ENCODE data around the gene SCUBE3.

The SCUBE3 gene

DNA sequence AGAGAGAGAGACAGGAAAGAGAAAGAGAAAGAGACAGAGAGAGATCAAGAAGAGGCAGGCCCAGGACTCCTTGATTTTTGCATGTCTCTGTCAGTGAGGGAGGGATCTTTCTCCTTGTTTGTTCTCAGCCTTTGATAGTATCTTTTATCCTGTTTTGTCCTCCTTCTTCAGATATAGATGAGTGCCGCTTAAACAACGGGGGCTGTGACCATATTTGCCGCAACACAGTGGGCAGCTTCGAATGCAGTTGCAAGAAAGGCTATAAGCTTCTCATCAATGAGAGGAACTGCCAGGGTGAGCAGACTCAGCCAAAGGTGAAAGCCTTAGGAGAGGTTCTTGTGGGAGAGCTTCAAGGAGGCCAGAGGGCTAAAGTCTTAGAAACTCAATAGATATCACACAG is 25.8 kb downstream of the SCUBE3 start:
- DNase-seq (ENCODE audit: low read depth, low spot score): no peak

DNA sequence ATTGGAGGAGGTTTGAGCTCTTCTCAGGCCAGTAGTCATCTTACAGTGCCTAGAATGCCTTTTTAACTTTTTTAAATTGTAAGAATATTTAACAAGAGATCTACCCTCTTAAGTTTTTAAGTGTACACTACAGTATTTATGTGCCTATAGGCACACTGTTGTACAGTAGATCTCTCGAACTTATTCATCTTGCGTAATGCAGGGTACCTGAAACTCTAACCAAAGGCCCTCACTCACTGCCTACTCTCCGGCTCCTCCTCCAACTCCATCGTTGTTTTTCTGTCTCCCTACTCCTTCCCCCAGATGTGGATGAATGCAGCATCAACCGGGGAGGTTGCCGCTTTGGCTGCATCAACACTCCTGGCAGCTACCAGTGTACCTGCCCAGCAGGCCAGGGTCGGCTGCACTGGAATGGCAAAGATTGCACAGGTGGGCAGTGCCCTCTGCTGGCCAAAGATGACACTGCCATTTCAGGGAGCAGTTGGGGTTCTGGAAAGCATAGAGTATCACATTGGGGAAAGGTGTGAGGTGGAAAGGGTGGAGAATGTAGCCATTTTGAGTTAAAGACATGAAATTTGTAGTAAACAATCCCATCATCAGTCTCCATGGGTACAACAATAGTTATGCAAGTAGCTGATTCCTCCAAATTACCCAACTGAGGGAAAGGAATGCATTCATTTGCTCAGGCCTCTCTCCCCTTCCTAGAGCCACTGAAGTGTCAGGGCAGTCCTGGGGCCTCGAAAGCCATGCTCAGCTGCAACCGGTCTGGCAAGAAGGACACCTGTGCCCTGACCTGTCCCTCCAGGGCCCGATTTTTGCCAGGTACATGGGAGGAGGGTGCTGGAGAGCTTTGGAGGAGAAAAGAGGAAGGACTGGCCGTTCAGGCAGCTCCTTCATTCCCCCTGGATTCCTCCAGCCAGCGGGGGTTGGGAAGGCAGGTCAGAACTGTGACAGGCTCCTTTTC is 27.4 kb downstream of the SCUBE3 start:
- peak; percentile 93 for DNase-seq (ENCODE audit: low read depth, low spot score)

DNA sequence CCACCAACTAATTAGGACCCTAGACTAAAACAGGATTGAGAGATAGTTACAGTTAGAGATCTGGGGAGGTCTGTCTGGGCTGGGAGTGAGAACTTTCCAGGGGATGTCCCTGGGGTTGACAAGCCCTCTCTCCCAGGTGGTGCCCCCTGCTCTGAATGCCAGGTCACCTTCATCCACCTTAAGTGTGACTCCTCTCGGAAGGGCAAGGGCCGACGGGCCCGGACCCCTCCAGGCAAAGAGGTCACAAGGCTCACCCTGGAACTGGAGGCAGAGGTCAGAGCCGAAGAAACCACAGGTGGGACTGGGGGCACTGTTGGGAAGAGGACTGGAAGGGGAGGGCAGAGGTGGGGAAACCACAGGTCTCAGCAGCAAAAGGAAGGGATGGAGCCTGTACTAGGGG is 28.7 kb downstream of the SCUBE3 start:
- DNase-seq (ENCODE audit: low read depth, low spot score): no peak

DNA sequence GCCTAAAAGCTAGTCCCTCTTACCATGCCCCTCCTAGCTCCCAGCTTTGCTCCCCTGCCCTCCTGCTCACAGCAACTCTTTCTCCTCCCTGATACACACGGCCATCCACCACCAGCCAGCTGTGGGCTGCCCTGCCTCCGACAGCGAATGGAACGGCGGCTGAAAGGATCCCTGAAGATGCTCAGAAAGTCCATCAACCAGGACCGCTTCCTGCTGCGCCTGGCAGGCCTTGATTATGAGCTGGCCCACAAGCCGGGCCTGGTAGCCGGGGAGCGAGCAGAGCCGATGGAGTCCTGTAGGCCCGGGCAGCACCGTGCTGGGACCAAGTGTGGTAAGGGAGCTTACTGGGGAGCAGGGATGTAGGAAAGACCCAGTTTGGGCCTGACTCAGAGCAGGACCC is 29.1 kb downstream of the SCUBE3 start:
- no peak for DNase-seq (ENCODE audit: low read depth, low spot score)

DNA sequence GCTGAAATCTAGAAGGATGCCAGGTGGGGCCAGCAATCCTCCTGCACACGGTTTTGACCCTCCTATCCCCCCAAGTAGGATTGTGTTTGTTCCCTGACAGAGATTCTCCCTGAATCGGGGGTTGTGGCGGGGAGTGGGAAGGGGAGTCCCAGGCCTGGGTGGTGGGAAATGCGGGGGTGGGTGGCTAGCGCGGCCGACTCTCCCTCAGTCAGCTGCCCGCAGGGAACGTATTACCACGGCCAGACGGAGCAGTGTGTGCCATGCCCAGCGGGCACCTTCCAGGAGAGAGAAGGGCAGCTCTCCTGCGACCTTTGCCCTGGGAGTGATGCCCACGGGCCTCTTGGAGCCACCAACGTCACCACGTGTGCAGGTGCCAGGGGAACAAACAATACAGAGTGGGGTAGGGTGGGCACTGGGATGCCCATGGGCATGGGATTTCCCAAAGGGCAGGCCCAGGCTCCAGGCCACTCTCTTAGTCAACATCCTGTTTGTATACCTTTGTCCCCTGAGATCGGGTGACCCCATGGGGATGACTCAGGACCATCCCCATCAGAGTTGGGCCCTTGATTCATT is 29.7 kb downstream of the SCUBE3 start:
- no peak for DNase-seq (ENCODE audit: low read depth, low spot score)

DNA sequence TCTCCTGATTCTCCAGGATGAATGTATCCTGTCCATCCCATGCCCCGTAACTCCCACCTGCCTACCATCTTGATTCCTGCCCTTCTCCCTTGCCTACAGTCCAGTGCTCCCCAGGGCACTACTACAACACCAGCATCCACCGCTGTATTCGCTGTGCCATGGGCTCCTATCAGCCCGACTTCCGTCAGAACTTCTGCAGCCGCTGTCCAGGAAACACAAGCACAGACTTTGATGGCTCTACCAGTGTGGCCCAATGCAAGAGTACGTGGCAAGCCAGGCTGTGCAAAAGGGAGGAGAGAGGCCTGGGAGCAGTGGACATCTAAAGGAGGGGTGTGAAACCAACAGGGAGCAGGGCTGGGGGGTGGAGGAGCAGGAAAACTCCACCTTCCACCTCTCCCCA is 30.8 kb downstream of the SCUBE3 start:
- no peak for DNase-seq (ENCODE audit: low read depth, low spot score)

DNA sequence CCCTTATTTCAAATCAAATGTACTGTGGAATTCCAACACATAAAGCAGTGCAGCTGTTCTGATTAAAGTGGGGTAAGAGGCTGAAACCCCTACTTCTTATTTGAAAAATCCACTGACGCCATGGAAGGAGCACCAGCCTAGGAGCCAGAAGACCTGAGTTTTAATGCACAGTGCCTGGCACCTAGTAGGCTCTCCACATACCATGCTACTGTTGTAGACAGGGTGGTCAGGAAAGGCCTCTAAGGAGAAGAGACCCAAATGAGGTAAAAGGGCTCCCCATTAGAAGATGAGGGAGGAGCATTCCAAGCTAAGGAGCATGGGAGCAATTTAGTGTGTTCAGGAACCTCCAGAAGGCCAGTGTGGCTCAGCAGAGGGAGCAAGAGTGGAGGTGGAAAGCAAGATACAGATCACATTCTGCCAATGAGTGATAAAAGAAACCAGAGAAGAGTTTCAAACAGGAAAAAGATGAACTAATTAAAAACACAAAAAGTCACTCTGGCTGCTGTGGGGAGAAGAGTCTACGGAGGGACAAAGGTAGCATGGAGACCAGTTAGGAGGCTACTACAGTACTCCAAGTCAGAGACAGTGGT is 34.0 kb downstream of the SCUBE3 start:
- no peak for DNase-seq (ENCODE audit: low read depth, low spot score)

DNA sequence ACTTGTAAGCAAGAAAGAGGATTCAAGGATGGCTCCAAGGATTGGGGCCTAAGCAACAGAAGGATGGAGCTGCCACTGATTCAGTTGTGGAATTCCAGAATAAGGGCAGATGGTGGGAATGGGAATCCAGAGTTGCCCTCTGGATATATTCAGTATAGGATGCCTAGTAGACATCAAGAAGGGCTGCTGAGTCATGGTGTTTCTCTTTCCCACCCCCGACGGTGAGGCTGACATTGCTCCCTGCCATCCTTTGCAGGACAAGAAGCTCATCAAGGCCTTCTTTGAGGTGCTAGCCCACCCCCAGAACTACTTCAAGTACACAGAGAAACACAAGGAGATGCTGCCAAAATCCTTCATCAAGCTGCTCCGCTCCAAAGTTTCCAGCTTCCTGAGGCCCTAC is 34.5 kb downstream of the SCUBE3 start:
- no peak for DNase-seq (ENCODE audit: low read depth, low spot score)

DNA sequence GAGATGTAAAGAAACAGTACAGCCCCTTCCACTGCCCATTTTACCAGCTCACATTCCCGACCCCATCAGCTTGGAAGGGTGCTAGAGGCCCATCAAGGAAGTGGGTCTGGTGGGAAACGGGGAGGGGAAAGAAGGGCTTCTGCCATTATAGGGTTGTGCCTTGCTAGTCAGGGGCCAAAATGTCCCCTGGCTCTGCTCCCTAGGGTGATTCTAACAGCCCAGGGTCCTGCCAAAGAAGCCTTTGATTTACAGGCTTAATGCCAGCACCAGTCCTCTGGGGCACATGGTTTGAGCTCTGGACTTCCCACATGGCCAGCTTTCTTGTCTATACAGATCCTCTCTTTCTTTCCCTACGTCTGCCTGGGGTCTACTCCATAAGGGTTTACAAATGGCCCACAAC is 35.2 kb downstream of the SCUBE3 start:
- no peak for DNase-seq (ENCODE audit: low read depth, low spot score)

DNA sequence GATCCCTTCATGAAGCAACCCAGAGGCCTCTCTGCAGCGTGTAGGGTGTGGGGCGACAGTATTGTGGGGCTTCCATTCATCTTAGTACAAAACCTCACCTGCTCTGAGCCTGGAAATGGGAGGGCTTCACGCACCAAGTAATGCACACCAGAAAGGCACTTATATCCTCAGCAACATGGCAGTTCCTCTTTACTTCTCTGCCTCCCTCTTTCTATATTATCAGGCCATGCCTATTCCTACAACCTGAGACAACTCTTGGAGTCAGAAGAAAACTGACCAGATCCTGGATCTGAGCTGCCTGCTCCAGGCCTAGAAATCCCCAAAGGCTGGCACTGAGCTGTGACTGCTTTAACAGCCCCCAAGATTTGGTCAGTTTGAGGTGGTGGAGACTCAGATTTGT is 38.2 kb downstream of the SCUBE3 start:
- no peak for DNase-seq (ENCODE audit: low read depth, low spot score)

DNA sequence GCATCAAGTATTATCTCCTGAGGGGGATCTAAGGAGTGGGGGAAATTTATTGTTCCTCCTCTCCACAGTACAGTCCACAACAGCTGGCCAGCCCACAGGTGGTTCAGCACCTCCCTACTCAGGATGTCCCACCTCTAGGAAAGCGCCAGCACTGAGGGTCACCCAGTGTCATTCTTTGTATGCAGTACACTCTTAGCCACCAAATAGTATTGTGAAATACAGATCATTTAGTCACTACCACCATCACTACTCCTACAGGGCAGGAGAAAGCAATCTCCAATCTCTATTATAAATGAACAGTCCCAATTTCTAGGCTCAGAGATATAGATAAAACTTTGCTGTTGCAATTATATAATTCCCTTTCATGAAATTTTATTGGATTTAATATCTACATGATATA is 39.5 kb downstream of the SCUBE3 start:
- DNase-seq (ENCODE audit: low read depth, low spot score): no peak

DNA sequence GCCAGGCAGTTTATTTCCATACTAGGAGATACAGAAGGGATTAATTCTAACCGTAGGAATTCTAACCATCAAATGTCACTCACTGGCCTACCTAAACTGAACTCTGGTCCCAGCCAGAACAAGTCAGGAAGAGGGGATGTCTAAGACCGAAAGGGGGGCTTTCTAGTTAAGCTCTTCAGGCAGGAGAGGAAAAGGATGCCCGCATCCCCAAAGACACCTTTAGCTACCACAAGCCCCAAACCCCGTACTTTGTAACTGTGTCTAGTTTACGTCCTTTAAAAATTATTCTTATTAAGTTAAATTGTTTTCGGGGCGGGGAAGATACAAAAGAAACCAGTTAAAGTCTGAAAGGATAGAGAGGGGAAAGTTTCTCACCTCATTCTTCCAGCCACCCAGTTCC is 44.6 kb downstream of the SCUBE3 start:
- no peak for DNase-seq (ENCODE audit: low read depth, low spot score)

DNA sequence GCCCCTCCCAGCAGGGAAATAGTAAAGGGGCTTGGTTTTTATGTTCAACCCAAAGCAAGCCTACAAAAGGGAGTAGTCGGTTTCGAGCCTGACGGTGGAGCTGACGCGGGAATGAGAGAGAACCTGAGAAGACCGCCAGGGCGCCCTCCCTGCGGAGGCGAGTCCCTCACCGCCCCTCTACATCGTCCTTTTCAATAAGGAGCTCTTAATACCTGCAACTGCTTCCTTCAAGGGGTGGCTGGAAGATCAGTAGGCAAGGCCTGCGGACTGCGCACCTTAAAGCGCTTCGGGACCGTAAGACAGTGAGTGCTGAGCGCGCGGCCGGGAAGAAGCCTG is 45.1 kb downstream of the SCUBE3 start:
- no peak for DNase-seq (ENCODE audit: low read depth, low spot score)

DNA sequence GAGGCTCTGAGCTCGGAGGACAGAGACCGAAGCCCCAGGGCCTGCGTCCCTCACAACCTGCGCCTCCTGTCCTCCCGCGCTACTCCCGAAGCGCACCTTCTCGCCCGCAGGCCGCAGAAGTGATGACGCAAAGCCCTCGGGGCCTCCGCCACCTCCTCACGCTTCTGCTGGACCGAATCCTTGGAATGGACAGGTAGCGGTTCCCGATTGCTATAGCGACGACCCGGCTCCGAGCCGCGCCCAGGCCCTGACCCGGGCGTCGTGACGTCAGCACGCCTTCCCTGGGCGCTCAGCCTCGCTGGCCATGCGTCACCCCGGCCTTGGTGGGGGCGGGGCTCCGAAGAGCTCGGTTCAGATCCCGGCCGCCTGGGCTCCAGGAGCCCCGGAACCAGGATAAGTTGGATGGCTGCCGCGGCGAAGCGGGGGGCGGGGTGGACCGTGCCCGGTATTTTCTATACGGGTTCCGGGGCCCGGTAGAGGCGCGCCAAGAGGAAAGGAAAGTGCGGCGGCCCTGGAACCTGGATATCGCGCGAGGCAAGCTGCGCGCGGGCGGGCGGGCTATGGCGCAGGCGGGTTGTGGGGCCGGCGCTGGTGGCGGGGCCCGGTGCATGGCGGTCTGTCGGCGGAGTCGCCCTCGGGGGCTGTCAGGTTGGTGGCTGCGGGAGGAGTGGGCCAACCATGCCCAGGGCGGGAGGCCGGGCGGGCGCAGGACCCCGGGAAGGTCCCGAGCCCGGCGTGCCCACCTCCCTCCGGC is 45.6 kb downstream of the SCUBE3 start, which contains the start of gene ZNF76:
TSS of gene ZNF76 (plus strand) at position 542 of the 754 bp plus-strand sequence. CDS start 21,417 bp downstream, outside the sequence.
- peak; percentile 99 for DNase-seq (ENCODE audit: low read depth, low spot score)

DNA sequence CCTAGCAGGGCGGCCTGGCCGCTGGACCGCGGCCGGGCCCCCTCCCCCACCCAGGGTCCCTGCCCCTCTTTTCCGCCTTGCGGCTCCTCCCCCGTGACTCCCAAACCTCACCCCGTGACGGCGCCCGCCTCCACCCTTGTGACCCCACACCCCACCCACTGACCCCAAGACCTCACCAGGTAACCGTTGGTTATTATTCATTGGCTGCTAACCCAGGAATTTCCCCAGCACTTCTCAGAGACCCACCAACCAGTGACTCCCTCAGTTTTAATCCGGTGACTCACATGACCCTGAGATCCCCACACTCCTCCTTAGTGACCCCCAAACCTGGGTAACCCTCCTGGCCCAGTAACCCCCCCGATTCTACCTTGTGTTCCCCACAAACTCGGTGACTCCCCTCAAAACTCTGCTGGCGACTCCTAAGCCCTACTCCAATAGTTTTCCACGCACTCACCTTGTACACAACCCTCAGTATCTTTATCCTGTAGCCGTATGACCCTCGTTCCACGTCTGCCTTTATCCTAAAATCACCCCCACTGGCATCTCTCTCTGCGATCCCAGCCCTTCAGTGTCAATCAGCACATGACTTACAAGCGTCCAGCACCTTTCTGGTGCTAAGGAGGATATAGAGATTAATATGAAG is 46.3 kb downstream of the SCUBE3 start:
- no peak for DNase-seq (ENCODE audit: low read depth, low spot score)

DNA sequence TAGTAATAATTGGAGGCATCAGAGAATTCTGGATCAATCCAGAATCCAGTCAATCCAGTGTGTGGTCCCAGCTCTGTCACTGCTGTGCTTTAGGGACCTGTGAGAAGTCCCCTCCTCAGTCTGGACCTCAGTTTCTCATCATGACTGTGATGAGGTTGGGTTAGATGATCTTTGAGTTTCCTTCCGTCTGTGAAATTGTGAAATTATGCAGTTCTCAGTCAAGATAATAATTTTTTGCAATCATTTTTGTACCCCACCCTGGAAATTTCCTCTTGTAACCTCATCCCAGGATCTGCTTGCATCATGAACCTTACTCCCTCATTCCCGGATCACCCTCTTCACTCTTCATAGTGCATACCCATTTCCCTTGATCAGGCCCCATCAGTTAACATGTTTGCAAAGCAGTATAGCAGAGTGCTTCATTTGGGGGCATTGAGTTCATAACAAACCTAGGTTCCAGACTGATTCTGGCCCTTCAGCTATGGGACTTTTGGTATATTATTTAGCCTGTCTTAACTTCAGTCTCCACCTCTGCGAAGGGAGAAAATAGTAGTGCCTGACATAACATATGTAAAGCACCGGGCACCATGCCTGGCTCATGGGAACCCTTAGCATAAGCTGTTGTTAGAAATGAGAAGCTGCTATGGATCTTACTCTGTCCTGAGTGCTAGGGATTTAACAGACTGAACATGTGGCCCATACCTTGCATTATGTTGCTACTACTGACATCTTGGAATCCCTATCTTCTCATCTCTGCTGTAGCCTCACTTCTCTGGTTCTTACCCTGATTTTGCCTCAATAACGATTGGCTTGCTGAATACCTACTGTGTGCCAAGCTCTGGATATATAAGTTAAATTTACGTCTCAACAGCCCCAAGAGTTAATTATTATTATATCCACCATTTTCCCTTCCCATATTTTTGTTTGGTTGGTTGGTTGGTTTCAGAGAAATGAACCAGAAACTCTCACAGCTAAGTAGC is 47.1 kb downstream of the SCUBE3 start:
- no peak for DNase-seq (ENCODE audit: low read depth, low spot score)

DNA sequence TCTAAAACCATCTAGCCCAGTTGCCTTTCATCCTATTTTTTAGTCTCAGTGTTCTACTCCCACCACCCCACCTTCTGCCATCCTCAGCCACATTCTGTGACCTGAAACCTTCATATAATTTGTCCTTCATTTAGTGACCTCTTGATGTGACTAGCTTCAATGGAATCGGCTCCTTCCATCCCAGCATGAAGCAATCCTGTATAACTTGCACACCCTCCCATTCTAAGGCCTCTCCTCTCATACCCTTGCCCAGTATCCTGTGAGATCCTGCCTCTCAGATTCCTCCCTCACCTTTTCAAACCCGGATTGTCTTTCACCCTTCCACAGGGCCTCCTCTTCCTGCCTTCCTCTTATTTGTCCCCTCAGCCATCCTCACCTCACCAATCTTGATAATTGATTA is 48.8 kb downstream of the SCUBE3 start:
- DNase-seq (ENCODE audit: low read depth, low spot score): no peak

DNA sequence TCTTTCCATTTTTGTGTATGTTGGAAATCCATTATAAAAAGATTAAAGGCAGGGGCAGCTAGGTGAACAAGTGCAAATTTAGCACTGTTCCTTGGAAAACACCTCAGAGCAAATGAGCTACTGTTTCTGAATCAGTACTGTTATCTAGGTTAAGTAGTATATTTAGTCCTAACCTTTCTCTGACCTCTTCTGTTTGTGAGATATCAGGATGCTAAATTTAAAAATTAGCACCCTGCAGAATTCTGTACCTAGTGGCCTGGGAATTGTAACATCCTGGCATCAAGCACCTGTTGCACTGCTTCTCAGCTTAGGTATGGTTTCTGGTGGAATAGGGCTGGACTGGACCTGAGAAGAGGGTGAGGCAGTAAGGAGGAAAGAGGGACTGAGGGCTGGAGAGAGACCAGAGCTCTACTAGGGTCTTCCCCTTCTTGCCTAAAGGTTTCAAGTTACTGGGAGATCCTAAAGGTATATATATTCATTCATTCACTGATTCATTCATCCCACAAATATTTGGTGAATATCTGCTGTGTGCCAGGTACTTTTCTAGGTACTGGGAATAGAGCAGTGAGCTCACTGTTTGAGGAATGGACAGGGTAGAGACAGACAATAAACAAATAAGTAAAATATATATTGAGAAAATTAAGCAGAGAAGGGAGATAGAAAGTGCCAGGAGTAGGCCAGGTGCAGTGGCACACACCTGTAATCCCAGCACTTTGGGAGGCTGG is 51.0 kb downstream of the SCUBE3 start:
- no peak for DNase-seq (ENCODE audit: low read depth, low spot score)

DNA sequence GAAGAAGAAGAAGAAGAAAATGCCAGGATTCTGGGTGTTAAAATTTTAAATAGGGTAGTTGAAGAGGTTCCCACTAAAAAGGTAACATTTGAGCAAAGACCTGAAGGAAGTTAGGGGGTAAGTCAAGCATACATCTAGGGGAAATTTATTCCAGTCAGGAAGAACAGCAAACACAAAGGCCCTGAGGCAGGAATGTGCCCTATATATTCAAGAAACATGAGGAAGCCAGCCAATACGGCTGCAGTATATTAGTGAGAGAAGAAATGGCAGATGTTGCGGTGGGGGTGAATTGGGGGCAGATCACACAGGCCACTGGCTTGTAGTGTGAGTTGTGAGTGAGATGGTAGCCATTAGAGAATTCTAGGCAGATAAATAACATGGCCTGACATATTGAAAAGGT is 51.8 kb downstream of the SCUBE3 start:
- no peak for DNase-seq (ENCODE audit: low read depth, low spot score)

DNA sequence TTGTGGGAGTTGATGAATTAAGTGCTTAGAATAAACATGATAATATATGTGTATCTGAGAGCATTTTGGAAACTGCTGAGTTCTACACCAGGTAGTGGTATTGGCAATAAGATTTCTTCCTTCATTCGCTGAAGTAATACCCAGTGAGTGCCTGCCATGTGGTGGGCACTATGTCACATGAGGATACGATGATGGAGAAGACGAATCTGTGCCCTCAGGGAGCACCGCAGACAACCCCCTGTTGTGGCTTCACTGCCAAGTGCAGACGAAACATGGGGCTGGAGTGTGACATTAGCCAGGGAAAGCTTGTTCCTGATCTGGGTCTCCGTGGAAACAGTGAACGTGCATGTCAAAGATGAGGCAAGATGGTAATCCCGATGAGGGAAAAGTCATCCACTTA is 53.7 kb downstream of the SCUBE3 start:
- DNase-seq (ENCODE audit: low read depth, low spot score): no peak

Measured in ELF-1 (cell line).